ENCODE data around the gene IGSF21.

The IGSF21 gene

GRCh38 chr1:18380288-18380687 is 272.7 kb downstream of the IGSF21 start:
- no peak for DNase-seq
- Mint-ChIP-seq H3K27me3 (peaks cover 19% of the 10 kb centered on the region), H3K4me3 (no peak overlapping the region), H3K4me1 (no peaks in the 10 kb centered on the region), H3K9me3 (peaks cover 3% of the 10 kb centered on the region), H3K27ac (no peak overlapping the region), H3K36me3 (no peaks in the 10 kb centered on the region)
- CTCF ChIA-PET = no interaction called here

GRCh38 chr1:18384059-18384458 is 276.5 kb downstream of the IGSF21 start:
- H3K36me3 Mint-ChIP-seq = no peaks in the 10 kb centered on the region
- peaks cover 35% of the 10 kb centered on the region for H3K27me3 Mint-ChIP-seq
- CTCF ChIA-PET = no interaction called here
- H3K4me3 Mint-ChIP-seq = no peak overlapping the region
- no peaks in the 10 kb centered on the region for H3K9me3 Mint-ChIP-seq
- H3K27ac Mint-ChIP-seq = no peak overlapping the region
- H3K4me1 Mint-ChIP-seq = no peaks in the 10 kb centered on the region
- DNase-seq = no peak

GRCh38 chr1:18384471-18384870 is 276.9 kb downstream of the IGSF21 start:
- H3K27me3 Mint-ChIP-seq = peaks cover 35% of the 10 kb centered on the region
- DNase-seq = no peak
- H3K27ac Mint-ChIP-seq = no peak overlapping the region
- H3K36me3 Mint-ChIP-seq = no peaks in the 10 kb centered on the region
- H3K4me1 Mint-ChIP-seq = no peaks in the 10 kb centered on the region
- no peaks in the 10 kb centered on the region for H3K9me3 Mint-ChIP-seq
- no peak overlapping the region for H3K4me3 Mint-ChIP-seq
- CTCF ChIA-PET = no interaction called here

- no peaks in the 10 kb centered on the region for H3K9me3 Mint-ChIP-seq
- DNase-seq = no peak
- H3K4me1 Mint-ChIP-seq = no peaks in the 10 kb centered on the region
- CTCF ChIA-PET = no interaction called here
- H3K4me3 Mint-ChIP-seq = no peak overlapping the region
- no peaks in the 10 kb centered on the region for H3K36me3 Mint-ChIP-seq
- H3K27me3 Mint-ChIP-seq = peaks cover 35% of the 10 kb centered on the region
- H3K27ac Mint-ChIP-seq = no peak overlapping the region
These were observed 277.7 kb downstream of the IGSF21 start for GRCh38 chr1:18385239-18385790.

- peaks cover 30% of the 10 kb centered on the region for H3K27me3 Mint-ChIP-seq
- no peak overlapping the region for H3K4me3 Mint-ChIP-seq
- DNase-seq = no peak
- H3K27ac Mint-ChIP-seq = no peak overlapping the region
- no peaks in the 10 kb centered on the region for H3K4me1 Mint-ChIP-seq
- CTCF ChIA-PET = no interaction called here
- no peaks in the 10 kb centered on the region for H3K9me3 Mint-ChIP-seq
- no peaks in the 10 kb centered on the region for H3K36me3 Mint-ChIP-seq
These were observed 279.0 kb downstream of the IGSF21 start for GRCh38 chr1:18386591-18386990.

GRCh38 chr1:18387307-18387706 is 279.7 kb downstream of the IGSF21 start:
- Mint-ChIP-seq H3K27me3 (peaks cover 30% of the 10 kb centered on the region), H3K4me1 (no peaks in the 10 kb centered on the region), H3K27ac (no peak overlapping the region), H3K9me3 (no peaks in the 10 kb centered on the region), H3K4me3 (no peak overlapping the region), H3K36me3 (no peaks in the 10 kb centered on the region)
- CTCF ChIA-PET = no interaction called here
- no peak for DNase-seq

- no peaks in the 10 kb centered on the region for H3K4me1 Mint-ChIP-seq
- H3K27me3 Mint-ChIP-seq = peaks cover 16% of the 10 kb centered on the region
- CTCF ChIA-PET = no interaction called here
- H3K36me3 Mint-ChIP-seq = no peaks in the 10 kb centered on the region
- H3K27ac Mint-ChIP-seq = no peak overlapping the region
- no peak overlapping the region for H3K4me3 Mint-ChIP-seq
- H3K9me3 Mint-ChIP-seq = no peaks in the 10 kb centered on the region
- no peak for DNase-seq
These were observed 283.4 kb downstream of the IGSF21 start for GRCh38 chr1:18390953-18391352.

GRCh38 chr1:18394563-18395156 is 287.1 kb downstream of the IGSF21 start:
- no peak for DNase-seq

GRCh38 chr1:18396247-18396980 is 288.8 kb downstream of the IGSF21 start:
- no peak for DNase-seq
- H3K27ac Mint-ChIP-seq = no peak overlapping the region
- CTCF ChIA-PET = no interaction called here

More at GRCh38 chr1:18394563-18395156, 287.1 kb downstream of the IGSF21 start:
- H3K9me3 Mint-ChIP-seq = no peaks in the 10 kb centered on the region
- no peaks in the 10 kb centered on the region for H3K4me1 Mint-ChIP-seq
- peaks cover 7% of the 10 kb centered on the region for H3K27me3 Mint-ChIP-seq
- no peak overlapping the region for H3K4me3 Mint-ChIP-seq
- H3K36me3 Mint-ChIP-seq = no peaks in the 10 kb centered on the region
- CTCF ChIA-PET = no interaction called here
- H3K27ac Mint-ChIP-seq = no peak overlapping the region

GRCh38 chr1:18397641-18398040 is 290.0 kb downstream of the IGSF21 start:
- H3K9me3 Mint-ChIP-seq = no peaks in the 10 kb centered on the region
- H3K36me3 Mint-ChIP-seq = no peaks in the 10 kb centered on the region
- H3K27ac Mint-ChIP-seq = no peak overlapping the region
- no peak overlapping the region for H3K4me3 Mint-ChIP-seq
- DNase-seq = no peak
- H3K4me1 Mint-ChIP-seq = no peaks in the 10 kb centered on the region
- peaks cover 7% of the 10 kb centered on the region for H3K27me3 Mint-ChIP-seq
- CTCF ChIA-PET = no interaction called here

More at GRCh38 chr1:18396247-18396980, 288.8 kb downstream of the IGSF21 start:
- Mint-ChIP-seq H3K4me1 (no peaks in the 10 kb centered on the region), H3K4me3 (no peak overlapping the region), H3K36me3 (no peaks in the 10 kb centered on the region), H3K9me3 (no peaks in the 10 kb centered on the region), H3K27me3 (peaks cover 7% of the 10 kb centered on the region)

GRCh38 chr1:18398791-18399530 is 291.4 kb downstream of the IGSF21 start:
- H3K4me1 Mint-ChIP-seq = no peaks in the 10 kb centered on the region
- CTCF ChIA-PET = no interaction called here
- no peak overlapping the region for H3K4me3 Mint-ChIP-seq
- no peak for DNase-seq
- no peaks in the 10 kb centered on the region for H3K36me3 Mint-ChIP-seq
- H3K27me3 Mint-ChIP-seq = peaks cover 12% of the 10 kb centered on the region
- H3K27ac Mint-ChIP-seq = no peak overlapping the region
- no peaks in the 10 kb centered on the region for H3K9me3 Mint-ChIP-seq

GRCh38 chr1:18400347-18401102 is 292.9 kb downstream of the IGSF21 start:
- no peak for DNase-seq
- Mint-ChIP-seq H3K4me1 (no peaks in the 10 kb centered on the region), H3K9me3 (no peaks in the 10 kb centered on the region), H3K4me3 (no peak overlapping the region), H3K27me3 (peaks cover 5% of the 10 kb centered on the region), H3K36me3 (no peaks in the 10 kb centered on the region), H3K27ac (no peak overlapping the region)
- CTCF ChIA-PET = no interaction called here

- Mint-ChIP-seq H3K27me3 (peaks cover 5% of the 10 kb centered on the region), H3K27ac (no peak overlapping the region), H3K4me3 (no peak overlapping the region), H3K4me1 (no peaks in the 10 kb centered on the region), H3K9me3 (no peaks in the 10 kb centered on the region), H3K36me3 (no peaks in the 10 kb centered on the region)
- DNase-seq = no peak
- CTCF ChIA-PET = no interaction called here
These were observed 294.3 kb downstream of the IGSF21 start for GRCh38 chr1:18401921-18402320.

GRCh38 chr1:18404460-18404859 is 296.9 kb downstream of the IGSF21 start:
- no peak for DNase-seq
- Mint-ChIP-seq H3K9me3 (no peaks in the 10 kb centered on the region), H3K27ac (no peak overlapping the region), H3K4me1 (no peaks in the 10 kb centered on the region), H3K36me3 (no peaks in the 10 kb centered on the region), H3K27me3 (peaks cover 5% of the 10 kb centered on the region), H3K4me3 (no peak overlapping the region)
- CTCF ChIA-PET = no interaction called here
